ENCODE data around the gene ZMYM2. TPM values are rescaled to one million over a fixed set of nuclear protein-coding genes. Genes with fewer than 3 reads are reported as not detected.

The ZMYM2 gene
- total RNA-seq, 6 experiments from 2014 or later, result 17.1 to 35.2 (median 25.9) TPM

DNA sequence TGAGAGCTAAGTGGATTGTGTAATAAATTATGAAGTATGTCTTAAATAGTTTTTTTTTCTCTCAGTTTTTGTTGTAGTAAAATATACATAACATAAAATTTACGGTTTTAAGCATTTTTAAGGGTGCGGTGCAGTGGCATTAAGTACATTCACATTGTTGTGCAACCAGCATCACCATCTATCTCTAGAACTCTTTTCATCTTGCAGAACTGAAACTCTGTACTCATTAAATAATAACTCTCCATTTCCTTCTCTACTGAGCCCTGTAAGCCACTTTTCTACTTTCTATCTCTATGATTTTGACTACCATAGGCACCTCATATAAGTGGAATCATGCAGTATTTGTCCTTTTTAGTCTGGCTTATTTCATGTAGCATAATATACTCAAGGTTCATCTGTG lies 115.2 kb downstream of the ZMYM2 start:
- H3K9me3 ChIP-seq, result no peaks in the 10 kb centered on the region
- no peaks in the 10 kb centered on the region for H3K27me3 ChIP-seq
- H3K4me1 ChIP-seq, result no peaks in the 10 kb centered on the region
- no peak overlapping the region for H3K4me3 ChIP-seq
- 77% methylated on average over 2 of the region's 2 CpGs for WGBS (ENCODE audit: insufficient coverage, low coverage, low lambda C conversion rate, missing lambda C conversion rate)
- TF ChIP-seq, protein P1, sequence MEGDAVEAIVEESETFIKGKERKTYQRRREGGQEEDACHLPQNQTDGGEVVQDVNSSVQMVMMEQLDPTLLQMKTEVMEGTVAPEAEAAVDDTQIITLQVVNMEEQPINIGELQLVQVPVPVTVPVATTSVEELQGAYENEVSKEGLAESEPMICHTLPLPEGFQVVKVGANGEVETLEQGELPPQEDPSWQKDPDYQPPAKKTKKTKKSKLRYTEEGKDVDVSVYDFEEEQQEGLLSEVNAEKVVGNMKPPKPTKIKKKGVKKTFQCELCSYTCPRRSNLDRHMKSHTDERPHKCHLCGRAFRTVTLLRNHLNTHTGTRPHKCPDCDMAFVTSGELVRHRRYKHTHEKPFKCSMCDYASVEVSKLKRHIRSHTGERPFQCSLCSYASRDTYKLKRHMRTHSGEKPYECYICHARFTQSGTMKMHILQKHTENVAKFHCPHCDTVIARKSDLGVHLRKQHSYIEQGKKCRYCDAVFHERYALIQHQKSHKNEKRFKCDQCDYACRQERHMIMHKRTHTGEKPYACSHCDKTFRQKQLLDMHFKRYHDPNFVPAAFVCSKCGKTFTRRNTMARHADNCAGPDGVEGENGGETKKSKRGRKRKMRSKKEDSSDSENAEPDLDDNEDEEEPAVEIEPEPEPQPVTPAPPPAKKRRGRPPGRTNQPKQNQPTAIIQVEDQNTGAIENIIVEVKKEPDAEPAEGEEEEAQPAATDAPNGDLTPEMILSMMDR (IDR thresholded peaks at IDR 0.05), result no peak
- no peak for TF ChIP-seq POLR2A (IDR thresholded peaks at IDR 0.05)
- no peak for DNase-seq
- no peak overlapping the region for H3K27ac ChIP-seq
- intact Hi-C loops (cut with DNase I), result no loop called here
- peak in 2 of 4 donors; percentile 24 for ATAC-seq
- H3K36me3 ChIP-seq, result peaks cover 0 to 31% (median 4%) of the 10 kb centered on the region in 4 donors

DNA sequence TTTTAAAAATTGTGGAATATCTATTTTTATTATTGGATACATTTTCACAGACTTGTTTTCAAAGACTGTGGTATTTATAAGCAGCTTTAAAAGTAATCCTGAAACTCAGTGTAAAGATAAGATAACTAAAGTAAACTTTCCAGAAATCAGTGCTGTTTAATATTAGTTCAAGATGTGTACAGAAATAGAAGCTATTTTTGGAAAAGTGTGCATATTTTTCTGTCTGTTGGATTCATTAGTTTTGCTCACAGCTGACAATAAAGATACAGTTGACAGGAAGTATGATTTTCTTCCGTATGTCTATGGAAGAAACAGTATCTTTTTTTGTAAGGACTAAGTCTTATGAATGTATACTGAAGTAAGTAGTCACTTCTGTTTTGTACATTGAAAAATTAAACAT lies 116.4 kb downstream of the ZMYM2 start:
- intact Hi-C loops (cut with DNase I), result no loop called here
- Histone ChIP-seq H3K9me3 (no peaks in the 10 kb centered on the region), H3K36me3 (peaks cover 0 to 31% (median 4%) of the 10 kb centered on the region in 4 donors), H3K4me1 (no peaks in the 10 kb centered on the region), H3K4me3 (no peak overlapping the region), H3K27me3 (no peaks in the 10 kb centered on the region), H3K27ac (no peak overlapping the region)
- 64% methylated on average over 1 of the region's 1 CpG for WGBS (ENCODE audit: insufficient coverage, low coverage, low lambda C conversion rate, missing lambda C conversion rate)
- no peak for TF ChIP-seq POLR2A (IDR thresholded peaks at IDR 0.05)
- TF ChIP-seq, protein P1 (IDR thresholded peaks at IDR 0.05), result no peak
- DNase-seq (no peak), ATAC-seq (no peak)

DNA sequence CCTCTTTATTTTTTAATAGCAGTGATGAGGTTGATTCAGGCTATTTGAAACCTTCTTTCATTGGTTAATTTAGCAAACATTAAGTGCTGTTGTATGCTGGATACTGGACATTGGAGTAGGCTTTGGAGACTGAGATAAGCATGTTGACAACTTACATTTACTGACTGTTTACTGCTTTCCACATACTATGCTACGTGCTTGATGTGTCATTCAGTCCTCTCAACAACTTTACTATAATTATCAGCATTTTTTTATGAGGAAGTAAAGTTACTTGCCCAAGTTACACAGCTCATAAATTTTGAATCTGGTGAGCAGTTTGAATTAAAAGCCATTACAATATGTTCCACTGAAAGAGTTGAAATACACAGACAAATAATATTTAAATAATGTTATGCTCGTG lies 118.6 kb downstream of the ZMYM2 start:
- TF ChIP-seq POLR2A (IDR thresholded peaks at IDR 0.05), result no peak
- TF ChIP-seq, protein P1 (IDR thresholded peaks at IDR 0.05), result no peak
- Histone ChIP-seq H3K27me3 (no peaks in the 10 kb centered on the region), H3K9me3 (no peaks in the 10 kb centered on the region), H3K27ac (no peak overlapping the region), H3K4me3 (no peak overlapping the region), H3K4me1 (no peaks in the 10 kb centered on the region), H3K36me3 (peaks cover 0 to 24% (median under 1%) of the 10 kb centered on the region in 4 donors)
- peak in 1 of 4 donors; percentile 22 for ATAC-seq
- 78% methylated on average over 2 of the region's 2 CpGs for WGBS (ENCODE audit: insufficient coverage, low coverage, low lambda C conversion rate, missing lambda C conversion rate)
- intact Hi-C loops (cut with DNase I), result no loop called here
- no peak for DNase-seq

DNA sequence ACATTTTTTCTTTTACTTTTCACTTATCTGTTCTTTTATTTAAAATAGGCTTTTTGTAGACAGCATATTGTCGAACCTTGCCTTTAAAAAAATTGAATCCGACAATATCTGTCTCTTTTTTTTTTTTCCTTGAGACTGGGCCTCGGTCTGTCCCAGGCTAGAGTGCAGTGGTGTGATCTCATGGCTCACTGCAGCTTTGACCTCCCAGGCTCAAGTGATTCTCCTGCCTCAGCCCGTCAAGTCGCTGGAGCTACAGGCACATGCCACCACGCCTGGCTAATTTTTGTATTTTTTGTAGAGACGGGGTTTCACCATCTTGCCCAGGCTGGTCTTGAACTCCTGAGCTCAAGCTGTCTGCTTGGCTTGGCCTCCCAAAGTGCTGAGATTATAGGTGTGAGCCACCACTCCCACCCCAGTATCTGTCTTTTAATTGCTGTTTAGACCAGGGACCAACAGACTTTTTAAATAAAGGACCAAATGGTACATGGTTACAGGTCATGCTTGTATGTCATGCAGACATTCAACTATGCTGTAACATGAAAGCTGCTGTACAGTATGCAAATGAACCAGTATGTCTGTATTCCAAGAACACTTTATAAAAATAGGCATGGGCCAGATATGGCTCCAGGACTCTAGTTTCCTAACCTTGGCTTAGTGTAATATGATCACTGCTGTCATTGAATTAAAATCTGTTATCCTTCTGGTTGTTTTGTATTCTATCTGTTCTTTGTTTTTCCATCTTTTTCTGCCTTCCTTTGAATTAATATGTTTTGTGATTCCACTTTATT lies 122.0 kb downstream of the ZMYM2 start:
- WGBS (ENCODE audit: insufficient coverage, low coverage, low lambda C conversion rate, missing lambda C conversion rate), result 77% methylated on average over 6 of the region's 7 CpGs
- H3K36me3 ChIP-seq, result peaks cover 0 to 45% (median 17%) of the 10 kb centered on the region in 4 donors
- H3K27me3 ChIP-seq, result no peaks in the 10 kb centered on the region
- no peaks in the 10 kb centered on the region for H3K9me3 ChIP-seq
- no peaks in the 10 kb centered on the region for H3K4me1 ChIP-seq
- TF ChIP-seq, protein P1 (IDR thresholded peaks at IDR 0.05), result no peak
- no peak for TF ChIP-seq POLR2A (IDR thresholded peaks at IDR 0.05)
- ATAC-seq (no peak), DNase-seq (no peak)
- H3K27ac ChIP-seq, result no peak overlapping the region
- intact Hi-C loops (cut with DNase I), result no loop called here
- H3K4me3 ChIP-seq, result no peak overlapping the region
